RWPE2 (cell line): ENCODE data around the gene SIL1.

Experiments used
- ATAC-seq: fragments of 200-7000 bp; cut with Tn5 transposase; 3 replicates; pipeline ENCODE4 v1.9.1; 2021; ENCODE audit warnings: low read depth
- DNase-seq: peaks from one replicate; pipeline ENCODE4 v3.0.0-alpha.2; 2020; ENCODE audit warnings: low spot score
- H3K27ac ChIP-seq: fragments of 450-650 bp; 2 replicates; pipeline ENCODE4 v1.5.1; 2017; ENCODE audit warnings: mild to moderate bottlenecking; ENCODE audit not compliant: poor library complexity, severe bottlenecking
- H3K27me3 ChIP-seq: fragments of 250-450 bp; sonication (Bioruptor Pico); 2 replicates; pipeline ENCODE4 v1.5.1; 2021; ENCODE audit warnings: mild to moderate bottlenecking, moderate library complexity; ENCODE audit not compliant: insufficient read depth, poor library complexity, severe bottlenecking
- H3K36me3 ChIP-seq: fragments of 250-450 bp; sonication (Bioruptor Pico); 2 replicates; pipeline ENCODE4 v1.5.1; 2020; ENCODE audit warnings: low read depth, mild to moderate bottlenecking, moderate library complexity
- H3K4me1 ChIP-seq: fragments of 250-450 bp; sonication (Bioruptor Pico); 2 replicates; pipeline ENCODE4 v1.5.1; 2021; ENCODE audit warnings: mild to moderate bottlenecking, moderate library complexity; ENCODE audit not compliant: insufficient read depth, poor library complexity, severe bottlenecking
- H3K4me3 ChIP-seq: fragments of 250-450 bp; sonication (Bioruptor Pico); 2 replicates; pipeline ENCODE4 v1.5.1; 2021; ENCODE audit warnings: mild to moderate bottlenecking, moderate library complexity; ENCODE audit not compliant: severe bottlenecking
- H3K9me3 ChIP-seq: fragments of 250-450 bp; sonication (Bioruptor Pico); 2 replicates; pipeline ENCODE4 v1.5.1; 2021; ENCODE audit warnings: mild to moderate bottlenecking, moderate library complexity; ENCODE audit not compliant: severe bottlenecking
- TF ChIP-seq, protein P1 (sequence below): fragments of 450-650 bp; IDR thresholded peaks from one replicate; pipeline ENCODE4 v1.5.1; 2017; ENCODE audit warnings: mild to moderate bottlenecking, moderate library complexity; ENCODE audit not compliant: poor library complexity, severe bottlenecking

SIL1 gene

DNA sequence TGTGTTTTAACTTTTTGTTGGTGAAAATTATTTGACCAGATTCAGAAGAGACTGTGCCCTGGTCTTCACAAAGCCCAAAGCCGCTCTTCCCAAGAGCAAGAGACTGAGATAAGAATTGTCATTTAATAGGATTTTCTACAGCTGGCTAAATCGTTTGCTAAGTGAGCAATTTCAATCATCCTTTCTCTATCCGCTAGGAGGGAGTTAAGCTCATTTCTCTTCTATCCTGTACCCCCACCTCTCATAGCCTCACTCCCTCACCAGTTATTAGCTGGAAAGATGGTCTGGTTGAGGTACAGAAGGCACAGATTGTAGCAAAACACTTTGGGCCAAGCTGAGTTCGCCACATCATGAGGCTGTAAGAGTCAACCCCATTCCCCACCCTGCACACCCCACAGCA is 43.0 kb upstream of the SIL1 start:
- Histone ChIP-seq H3K4me1 (peaks cover 7% of the 10 kb centered on the region), H3K36me3 (no peaks in the 10 kb centered on the region), H3K9me3 (no peaks in the 10 kb centered on the region), H3K27me3 (no peaks in the 10 kb centered on the region), H3K4me3 (no peak overlapping the region), H3K27ac (no peak overlapping the region)
- no peak for DNase-seq
- TF ChIP-seq, protein P1, sequence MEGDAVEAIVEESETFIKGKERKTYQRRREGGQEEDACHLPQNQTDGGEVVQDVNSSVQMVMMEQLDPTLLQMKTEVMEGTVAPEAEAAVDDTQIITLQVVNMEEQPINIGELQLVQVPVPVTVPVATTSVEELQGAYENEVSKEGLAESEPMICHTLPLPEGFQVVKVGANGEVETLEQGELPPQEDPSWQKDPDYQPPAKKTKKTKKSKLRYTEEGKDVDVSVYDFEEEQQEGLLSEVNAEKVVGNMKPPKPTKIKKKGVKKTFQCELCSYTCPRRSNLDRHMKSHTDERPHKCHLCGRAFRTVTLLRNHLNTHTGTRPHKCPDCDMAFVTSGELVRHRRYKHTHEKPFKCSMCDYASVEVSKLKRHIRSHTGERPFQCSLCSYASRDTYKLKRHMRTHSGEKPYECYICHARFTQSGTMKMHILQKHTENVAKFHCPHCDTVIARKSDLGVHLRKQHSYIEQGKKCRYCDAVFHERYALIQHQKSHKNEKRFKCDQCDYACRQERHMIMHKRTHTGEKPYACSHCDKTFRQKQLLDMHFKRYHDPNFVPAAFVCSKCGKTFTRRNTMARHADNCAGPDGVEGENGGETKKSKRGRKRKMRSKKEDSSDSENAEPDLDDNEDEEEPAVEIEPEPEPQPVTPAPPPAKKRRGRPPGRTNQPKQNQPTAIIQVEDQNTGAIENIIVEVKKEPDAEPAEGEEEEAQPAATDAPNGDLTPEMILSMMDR: no peak
- no peak for ATAC-seq

DNA sequence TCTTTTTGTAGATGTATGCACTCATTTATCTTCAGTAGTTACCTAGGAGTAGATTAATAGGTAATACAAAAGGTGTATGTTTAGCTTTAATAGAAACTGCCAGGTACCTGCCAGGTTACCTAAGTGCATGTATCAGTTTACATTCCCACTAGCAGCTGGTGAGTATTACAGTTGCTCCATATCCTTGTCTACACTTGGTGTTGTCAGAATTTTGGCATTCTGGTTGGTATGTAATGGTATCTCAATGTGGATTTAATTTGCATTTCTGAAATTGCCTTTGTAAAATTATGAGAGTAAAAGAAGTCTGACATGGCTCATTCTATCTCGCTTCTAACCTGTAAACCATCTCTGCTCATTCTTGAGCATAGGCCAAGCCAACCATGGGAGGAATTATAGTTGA is 38.3 kb upstream of the SIL1 start:
- H3K36me3 ChIP-seq: no peaks in the 10 kb centered on the region
- H3K27me3 ChIP-seq: no peaks in the 10 kb centered on the region
- no peak overlapping the region for H3K27ac ChIP-seq
- H3K9me3 ChIP-seq: peaks cover 7% of the 10 kb centered on the region
- TF ChIP-seq, protein P1: no peak
- DNase-seq (no peak), ATAC-seq (no peak)
- no peak overlapping the region for H3K4me3 ChIP-seq
- H3K4me1 ChIP-seq: peaks cover 5% of the 10 kb centered on the region

DNA sequence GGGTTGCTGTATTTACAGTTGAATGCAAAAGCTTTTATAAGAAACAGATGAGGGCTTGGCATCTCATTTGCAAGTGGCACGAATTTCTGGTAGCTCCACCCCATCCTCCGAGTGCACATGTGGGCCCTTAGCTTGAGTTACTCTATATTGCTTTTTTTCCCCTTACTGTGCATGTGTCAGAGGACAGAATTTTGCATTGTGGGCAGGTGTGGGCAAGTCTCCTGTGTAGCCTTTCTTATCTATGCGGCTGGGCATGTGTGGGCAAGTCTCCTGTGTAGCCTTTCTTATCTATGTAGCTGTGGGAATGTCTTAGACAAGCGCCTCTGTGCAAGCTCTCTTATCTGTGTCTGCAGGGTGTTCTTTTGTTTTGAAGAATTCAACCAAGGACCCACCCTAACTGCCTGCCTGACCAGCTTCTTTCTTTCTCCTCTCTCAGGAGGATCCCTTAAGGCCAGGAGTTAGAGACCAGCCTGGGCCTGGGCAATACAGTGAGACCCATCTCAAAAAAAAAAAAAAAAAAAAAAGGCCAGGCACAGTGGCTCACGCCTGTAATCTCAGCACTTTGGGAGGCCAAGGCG is 34.1 kb upstream of the SIL1 start:
- H3K27me3 ChIP-seq: no peaks in the 10 kb centered on the region
- ATAC-seq (peak; percentile 94), DNase-seq (peak; percentile 91)
- peak overlapping the region; percentile 13 for H3K27ac ChIP-seq
- TF ChIP-seq, protein P1: no peak
- H3K36me3 ChIP-seq: no peaks in the 10 kb centered on the region
- H3K4me3 ChIP-seq: no peak overlapping the region
- H3K4me1 ChIP-seq: peaks cover 5% of the 10 kb centered on the region
- H3K9me3 ChIP-seq: peaks cover 7% of the 10 kb centered on the region

DNA sequence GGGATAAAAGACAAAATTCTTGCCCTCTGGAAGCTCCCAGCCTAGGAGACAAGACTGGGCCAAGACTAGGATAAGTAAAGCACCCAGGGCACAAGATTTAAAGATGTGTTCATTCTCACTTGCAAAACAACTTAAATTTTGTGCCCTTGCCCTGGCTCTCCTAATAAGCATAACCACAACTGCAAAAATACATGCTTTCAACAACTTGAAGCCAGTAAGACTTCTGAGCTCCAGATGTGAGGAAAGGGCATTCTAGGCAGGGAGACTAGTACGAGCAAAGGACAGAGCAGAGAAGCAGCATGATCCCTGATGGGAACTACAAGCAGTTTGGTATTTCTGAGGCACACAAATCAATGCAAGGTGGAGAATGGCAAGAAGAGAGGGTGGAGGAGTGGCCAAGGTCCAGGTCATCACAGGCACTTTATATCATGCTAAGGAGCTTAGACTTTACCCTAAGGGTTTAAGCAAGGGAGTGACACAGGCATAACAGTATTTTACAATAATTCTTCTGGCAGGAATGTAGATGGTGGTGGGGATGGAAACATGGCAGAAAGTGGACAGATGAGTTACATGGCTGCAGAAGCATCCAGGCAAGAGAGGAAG is 30.1 kb upstream of the SIL1 start:
- Histone ChIP-seq H3K27me3 (no peaks in the 10 kb centered on the region), H3K36me3 (no peaks in the 10 kb centered on the region), H3K27ac (no peak overlapping the region), H3K4me1 (peaks cover 5% of the 10 kb centered on the region), H3K9me3 (peaks cover 5% of the 10 kb centered on the region), H3K4me3 (no peak overlapping the region)
- TF ChIP-seq, protein P1: no peak
- DNase-seq (no peak), ATAC-seq (no peak)

GRCh38 chr5:139226131-139226530 is 28.0 kb upstream of the SIL1 start:
- no peak for DNase-seq
- TF ChIP-seq, protein P1: no peak
- no peaks in the 10 kb centered on the region for H3K9me3 ChIP-seq

More at GRCh38 chr5:139226131-139226530, 28.0 kb upstream of the SIL1 start:
- peak; percentile 29; the same call in 1 of the 3 replicates for ATAC-seq
- no peaks in the 10 kb centered on the region for H3K36me3 ChIP-seq
- no peak overlapping the region for H3K27ac ChIP-seq
- no peaks in the 10 kb centered on the region for H3K27me3 ChIP-seq
- no peak overlapping the region for H3K4me3 ChIP-seq
- H3K4me1 ChIP-seq: no peaks in the 10 kb centered on the region
